ENCODE measurements around the gene GSTCD. TPM values are rescaled to one million over a fixed set of nuclear protein-coding genes. Genes with fewer than 3 reads are reported as not detected.

GSTCD gene
- total RNA-seq, 4 donors from 2014 or later = 8.2 to 33.5 (median 15.3) TPM

DNA sequence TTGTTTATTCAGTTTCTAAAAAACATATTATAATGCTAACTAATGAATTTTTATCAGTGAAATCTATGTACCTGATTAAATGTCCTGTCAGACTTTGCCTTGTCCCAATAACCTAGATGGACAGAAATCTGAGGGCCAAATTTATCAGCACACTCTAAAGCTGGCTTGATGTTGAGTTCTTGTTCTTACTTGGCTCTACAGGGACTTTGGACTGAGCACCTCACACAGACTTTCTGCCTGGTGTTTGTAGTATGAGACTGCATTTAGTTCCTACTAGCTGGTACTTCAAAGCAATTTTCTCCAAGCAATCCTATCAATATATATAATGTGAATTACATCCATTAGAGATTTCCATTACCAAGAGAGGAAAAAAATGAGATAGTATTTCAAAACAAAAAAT, 37.9 kb upstream of the GSTCD start:
- H3K4me1 ChIP-seq = no peaks in the 10 kb centered on the region
- TF ChIP-seq, protein P1, sequence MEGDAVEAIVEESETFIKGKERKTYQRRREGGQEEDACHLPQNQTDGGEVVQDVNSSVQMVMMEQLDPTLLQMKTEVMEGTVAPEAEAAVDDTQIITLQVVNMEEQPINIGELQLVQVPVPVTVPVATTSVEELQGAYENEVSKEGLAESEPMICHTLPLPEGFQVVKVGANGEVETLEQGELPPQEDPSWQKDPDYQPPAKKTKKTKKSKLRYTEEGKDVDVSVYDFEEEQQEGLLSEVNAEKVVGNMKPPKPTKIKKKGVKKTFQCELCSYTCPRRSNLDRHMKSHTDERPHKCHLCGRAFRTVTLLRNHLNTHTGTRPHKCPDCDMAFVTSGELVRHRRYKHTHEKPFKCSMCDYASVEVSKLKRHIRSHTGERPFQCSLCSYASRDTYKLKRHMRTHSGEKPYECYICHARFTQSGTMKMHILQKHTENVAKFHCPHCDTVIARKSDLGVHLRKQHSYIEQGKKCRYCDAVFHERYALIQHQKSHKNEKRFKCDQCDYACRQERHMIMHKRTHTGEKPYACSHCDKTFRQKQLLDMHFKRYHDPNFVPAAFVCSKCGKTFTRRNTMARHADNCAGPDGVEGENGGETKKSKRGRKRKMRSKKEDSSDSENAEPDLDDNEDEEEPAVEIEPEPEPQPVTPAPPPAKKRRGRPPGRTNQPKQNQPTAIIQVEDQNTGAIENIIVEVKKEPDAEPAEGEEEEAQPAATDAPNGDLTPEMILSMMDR (IDR thresholded peaks at IDR 0.05) = no peak
- no peak for TF ChIP-seq POLR2A (IDR thresholded peaks at IDR 0.05)
- H3K4me3 ChIP-seq = no peak overlapping the region
- H3K36me3 ChIP-seq = no peaks in the 10 kb centered on the region
- intact Hi-C loops (cut with DNase I; ENCODE audit: low total_unique reads) = no loop called here
- DNase-seq = no peak
- no peaks in the 10 kb centered on the region for H3K9me3 ChIP-seq
- no peaks in the 10 kb centered on the region for H3K27me3 ChIP-seq
- no peak overlapping the region for H3K27ac ChIP-seq

DNA sequence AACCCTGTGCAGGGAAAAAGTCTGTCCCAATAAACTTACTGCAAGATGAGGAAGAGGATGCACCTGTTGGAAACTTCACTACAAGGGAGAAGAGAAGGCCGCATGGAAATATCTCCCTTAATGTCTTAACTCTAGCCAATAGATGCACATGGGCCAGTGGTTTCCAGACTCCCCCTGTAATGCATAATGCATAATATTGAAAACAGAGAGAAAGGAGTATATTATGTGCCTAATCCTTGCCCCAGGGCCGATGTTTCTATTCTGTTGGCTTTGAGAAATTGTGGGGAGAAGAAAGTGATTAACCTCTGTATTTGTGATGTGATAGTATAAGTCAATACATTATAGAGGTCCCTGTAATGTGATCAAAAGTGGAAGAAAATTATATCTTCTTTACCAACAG, 37.3 kb upstream of the GSTCD start:
- Histone ChIP-seq H3K27ac (no peak overlapping the region), H3K27me3 (no peaks in the 10 kb centered on the region), H3K9me3 (no peaks in the 10 kb centered on the region), H3K4me1 (no peaks in the 10 kb centered on the region), H3K36me3 (no peaks in the 10 kb centered on the region), H3K4me3 (no peak overlapping the region)
- intact Hi-C loops (cut with DNase I; ENCODE audit: low total_unique reads) = no loop called here
- no peak for DNase-seq
- TF ChIP-seq, protein P1 (IDR thresholded peaks at IDR 0.05) = no peak
- no peak for TF ChIP-seq POLR2A (IDR thresholded peaks at IDR 0.05)

DNA sequence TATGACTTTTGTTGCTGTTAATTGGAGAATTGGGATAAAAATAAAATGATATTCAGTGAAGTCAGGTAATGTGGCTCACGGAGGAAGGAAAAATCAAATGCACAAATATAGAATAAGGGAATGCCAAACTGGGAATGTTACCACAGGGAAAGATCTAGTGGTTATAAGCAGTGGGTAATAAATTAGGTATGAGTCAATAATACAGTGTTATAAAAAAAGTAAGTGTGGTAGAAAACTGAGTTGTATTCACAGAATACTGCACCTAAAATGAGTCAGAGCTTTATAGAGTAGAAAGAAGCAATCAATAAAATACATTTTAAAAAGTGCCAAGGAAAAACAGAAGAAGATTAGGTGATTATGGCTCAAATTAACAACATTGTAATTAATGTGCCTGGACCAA, 34.6 kb upstream of the GSTCD start:
- intact Hi-C loops (cut with DNase I; ENCODE audit: low total_unique reads) = no loop called here
- no peak for DNase-seq

DNA sequence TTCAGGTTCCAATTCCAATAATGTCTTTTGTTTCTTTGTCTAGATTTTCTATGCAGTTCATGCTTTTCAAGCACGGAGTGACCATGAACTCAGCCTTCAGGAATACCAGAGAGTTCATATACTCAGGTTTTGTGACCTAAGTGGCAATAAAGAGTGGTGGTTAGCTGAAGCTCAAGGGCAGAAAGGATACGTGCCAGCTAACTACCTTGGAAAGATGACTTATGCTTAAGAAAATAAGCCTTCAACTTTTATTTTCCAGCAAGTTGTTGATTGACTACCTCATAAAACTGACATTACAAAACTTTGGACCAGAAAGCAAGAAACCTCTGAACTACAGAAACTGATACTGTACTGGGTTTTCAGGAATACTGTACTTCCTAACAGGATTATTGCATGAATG, 30.9 kb upstream of the GSTCD start:
- TF ChIP-seq, protein P1 (IDR thresholded peaks at IDR 0.05) = no peak
- TF ChIP-seq POLR2A (IDR thresholded peaks at IDR 0.05) = no peak
- no peaks in the 10 kb centered on the region for H3K27me3 ChIP-seq
- H3K36me3 ChIP-seq = no peaks in the 10 kb centered on the region
- intact Hi-C loops (cut with DNase I; ENCODE audit: low total_unique reads) = no loop called here
- no peaks in the 10 kb centered on the region for H3K9me3 ChIP-seq
- DNase-seq = no peak
- no peak overlapping the region for H3K4me3 ChIP-seq
- H3K4me1 ChIP-seq = no peaks in the 10 kb centered on the region
- no peak overlapping the region for H3K27ac ChIP-seq

More for the DNA sequence above, 34.6 kb upstream of the GSTCD start:
- no peak overlapping the region for H3K27ac ChIP-seq
- TF ChIP-seq POLR2A (IDR thresholded peaks at IDR 0.05) = no peak
- TF ChIP-seq, protein P1 (IDR thresholded peaks at IDR 0.05) = no peak
- no peaks in the 10 kb centered on the region for H3K9me3 ChIP-seq
- no peaks in the 10 kb centered on the region for H3K27me3 ChIP-seq
- H3K4me1 ChIP-seq = no peaks in the 10 kb centered on the region
- H3K36me3 ChIP-seq = no peaks in the 10 kb centered on the region
- H3K4me3 ChIP-seq = no peak overlapping the region

DNA sequence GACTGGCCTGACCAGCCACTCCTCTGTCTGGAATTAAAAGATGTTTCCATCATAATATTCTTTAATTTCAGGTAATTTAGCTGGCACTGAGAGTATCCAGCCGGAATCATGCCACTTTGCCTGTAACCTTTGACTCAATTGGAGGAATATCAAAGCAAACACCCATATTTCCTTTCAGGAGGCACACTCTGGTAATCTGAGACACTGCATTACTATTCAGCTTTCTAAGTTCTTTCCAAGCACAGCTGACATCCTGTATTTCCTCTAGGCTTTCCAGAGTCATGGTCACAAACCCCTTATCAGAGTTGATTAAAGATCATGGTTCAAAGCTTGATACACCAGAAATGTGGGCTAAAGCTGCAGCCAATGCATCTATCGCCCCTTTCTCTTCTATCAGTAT, 29.4 kb upstream of the GSTCD start:
- H3K4me3 ChIP-seq = no peak overlapping the region
- no peak for DNase-seq
- no peaks in the 10 kb centered on the region for H3K9me3 ChIP-seq
- TF ChIP-seq, protein P1 (IDR thresholded peaks at IDR 0.05) = no peak
- no peak for TF ChIP-seq POLR2A (IDR thresholded peaks at IDR 0.05)
- H3K27ac ChIP-seq = no peak overlapping the region
- no peaks in the 10 kb centered on the region for H3K4me1 ChIP-seq
- intact Hi-C loops (cut with DNase I; ENCODE audit: low total_unique reads) = no loop called here
- no peaks in the 10 kb centered on the region for H3K36me3 ChIP-seq
- no peaks in the 10 kb centered on the region for H3K27me3 ChIP-seq
